MG63 (cell line): ENCODE measurements around the gene P2RX7. TPM values are rescaled to one million over a fixed set of nuclear protein-coding genes. Genes with fewer than 3 reads are reported as not detected.

Experiments
- DNase-seq: peaks from one replicate; pipeline ENCODE4 v3.0.0-alpha.2; 2020
- H3K27me3 ChIP-seq: fragments of 250-450 bp; sonication (Bioruptor Pico); 2 replicates; pipeline ENCODE4 v1.5.1; 2020; ENCODE audit warnings: mild to moderate bottlenecking, moderate library complexity
- H3K36me3 ChIP-seq: fragments of 250-450 bp; sonication (Bioruptor Pico); 2 replicates; pipeline ENCODE4 v1.5.1; 2020; ENCODE audit warnings: mild to moderate bottlenecking, moderate library complexity
- H3K4me3 ChIP-seq: fragments of 250-450 bp; sonication (Bioruptor Pico); 2 replicates; pipeline ENCODE4 v1.5.1; 2020; ENCODE audit warnings: mild to moderate bottlenecking, moderate library complexity
- H3K9me3 ChIP-seq: fragments of 250-450 bp; sonication (Bioruptor Pico); 2 replicates; pipeline ENCODE4 v1.5.1; 2020; ENCODE audit warnings: mild to moderate bottlenecking, moderate library complexity
- total RNA-seq: library from RNA; depleted of rRNA; stranded (reverse); fragments of >200 nt; shearing (Covaris generic); gene quantifications from 2 replicates; pipeline ENCODE4 v1.2.3, GENCODE V29; 2014; ENCODE audit warnings: low replicate concordance; rRNA removed

P2RX7 gene
- 2.0 and 3.3 TPM in 2 replicates for total RNA-seq

DNA sequence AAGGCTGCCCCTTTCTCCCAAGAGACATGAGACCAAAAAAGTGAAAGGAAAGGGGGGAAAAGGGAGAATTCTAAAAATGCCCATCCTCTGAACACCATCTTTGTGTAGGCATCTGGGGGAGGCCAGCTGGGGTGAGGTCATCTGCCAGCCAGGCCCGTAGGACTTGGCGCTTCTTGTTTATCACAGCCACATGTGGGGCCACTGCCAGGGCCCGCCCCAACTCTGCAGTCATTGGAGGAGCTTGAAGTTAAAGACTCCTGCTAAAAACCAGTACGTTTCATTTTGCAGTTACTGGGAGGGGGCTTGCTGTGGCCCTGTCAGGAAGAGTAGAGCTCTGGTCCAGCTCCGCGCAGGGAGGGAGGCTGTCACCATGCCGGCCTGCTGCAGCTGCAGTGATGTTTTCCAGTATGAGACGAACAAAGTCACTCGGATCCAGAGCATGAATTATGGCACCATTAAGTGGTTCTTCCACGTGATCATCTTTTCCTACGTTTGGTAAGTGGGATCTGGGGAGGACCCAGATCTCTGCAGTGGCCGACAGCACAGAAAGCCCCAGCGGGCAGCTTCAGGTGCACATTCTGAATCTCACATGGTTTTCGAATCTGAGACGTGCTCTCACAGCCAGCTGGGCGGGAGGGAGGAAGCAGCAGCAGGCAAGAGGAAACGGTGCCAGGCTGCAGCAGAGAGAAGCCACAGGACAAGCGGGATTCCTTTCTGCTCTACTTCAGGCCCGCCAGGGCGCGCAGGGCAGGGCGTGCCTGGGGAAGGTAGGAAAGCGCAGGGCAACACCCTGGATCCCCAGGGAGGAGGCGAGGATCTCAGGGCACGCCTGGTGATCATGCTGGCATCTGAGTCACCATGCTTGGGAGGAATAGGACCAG is at the start of gene P2RX7:
Gene P2RX7 (plus strand): TSS at position 276 of the 881 bp plus-strand sequence. CDS start 95 bp downstream, at position 371.
- Histone ChIP-seq H3K36me3 (no peaks in the 10 kb centered on the region), H3K27me3 (no peaks in the 10 kb centered on the region), H3K4me3 (peak within 1 kb of the TSS; percentile 54), H3K9me3 (no peaks in the 10 kb centered on the region)
- peak; percentile 93 for DNase-seq

DNA sequence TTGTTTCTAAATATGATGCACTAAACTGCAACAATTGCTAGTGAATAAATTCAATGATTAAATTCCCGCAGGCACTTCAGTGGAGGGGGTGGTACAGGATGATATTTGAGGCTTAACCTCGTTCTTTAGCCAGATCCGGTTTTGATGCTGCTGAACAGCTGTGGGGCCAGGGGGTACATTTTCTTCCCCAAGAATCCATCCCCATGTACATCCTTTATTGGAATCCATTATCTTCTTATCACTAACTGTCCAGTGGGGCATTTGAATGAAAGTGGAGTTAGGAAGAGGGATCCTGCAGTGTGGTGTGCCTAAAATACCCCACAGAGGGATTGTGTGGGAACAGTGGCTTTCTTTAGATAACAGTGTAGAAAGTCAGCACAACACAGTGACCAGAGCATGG is 48.4 kb upstream of the P2RX7 start:
- H3K27me3 ChIP-seq, result no peaks in the 10 kb centered on the region
- no peaks in the 10 kb centered on the region for H3K36me3 ChIP-seq
- H3K9me3 ChIP-seq, result no peaks in the 10 kb centered on the region
- DNase-seq, result no peak
- H3K4me3 ChIP-seq, result no peak overlapping the region

DNA sequence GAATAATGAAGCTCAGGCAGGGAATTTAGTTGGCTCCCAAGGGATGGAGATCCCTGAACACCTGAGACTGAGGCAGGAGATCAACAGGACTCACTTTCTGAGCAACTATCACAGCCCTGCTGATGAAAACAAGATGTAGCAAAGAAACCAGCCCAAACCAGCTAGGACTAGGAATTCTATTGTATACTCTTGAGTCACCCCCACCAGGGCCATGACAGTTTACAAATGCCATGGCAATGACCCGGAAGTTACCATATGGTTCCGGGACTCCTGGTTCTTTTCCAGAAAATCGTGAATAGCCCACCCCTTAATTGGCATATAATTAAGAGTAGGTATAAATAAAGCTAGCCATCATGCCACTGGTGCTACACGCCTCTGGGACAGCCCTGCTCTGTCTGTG is 47.6 kb upstream of the P2RX7 start:
- H3K9me3 ChIP-seq, result no peaks in the 10 kb centered on the region
- H3K27me3 ChIP-seq, result no peaks in the 10 kb centered on the region
- no peak for DNase-seq
- no peak overlapping the region for H3K4me3 ChIP-seq
- no peaks in the 10 kb centered on the region for H3K36me3 ChIP-seq

DNA sequence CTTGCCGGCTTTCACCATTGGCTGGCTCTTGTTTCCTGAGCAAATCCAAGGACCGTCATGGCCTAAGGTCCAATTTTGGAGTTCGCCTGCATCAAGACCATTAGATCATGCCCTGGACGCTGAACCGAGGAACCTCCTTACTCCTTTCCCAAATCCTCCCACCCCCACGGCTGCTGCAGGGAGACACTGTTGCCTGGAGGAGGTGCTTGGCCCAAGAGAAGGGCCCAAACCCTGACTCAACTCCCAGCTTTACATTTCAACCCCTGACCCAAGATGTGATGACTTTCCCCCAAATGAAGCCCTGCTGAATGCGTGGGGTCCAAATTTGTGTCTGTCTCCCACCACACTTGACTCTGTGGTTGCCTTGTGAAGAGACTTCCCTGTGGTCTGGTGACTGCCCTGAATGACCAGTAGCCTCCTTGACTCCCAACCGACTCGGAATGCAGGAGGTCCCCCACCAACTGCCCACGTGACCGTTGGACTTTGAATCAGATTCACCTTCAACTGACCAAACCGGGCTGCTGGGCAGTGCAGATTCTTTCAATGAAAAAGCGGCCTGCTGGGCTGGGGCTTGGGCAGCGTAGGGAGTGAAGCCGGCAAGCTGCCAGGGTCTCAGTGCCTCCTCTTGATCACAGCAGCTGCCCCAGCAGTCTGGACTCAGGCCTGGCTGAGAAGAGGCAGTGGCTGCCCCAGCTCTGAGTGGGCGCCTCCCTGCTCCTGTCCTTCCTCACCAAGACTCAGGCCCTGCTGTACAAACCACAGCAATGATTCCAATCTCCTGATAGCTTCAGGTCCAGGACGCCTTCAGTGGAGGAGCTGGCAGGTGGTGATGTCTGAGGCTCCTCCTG is 46.9 kb upstream of the P2RX7 start:
- Histone ChIP-seq H3K4me3 (no peak overlapping the region), H3K9me3 (no peaks in the 10 kb centered on the region), H3K27me3 (no peaks in the 10 kb centered on the region), H3K36me3 (no peaks in the 10 kb centered on the region)
- DNase-seq, result no peak

DNA sequence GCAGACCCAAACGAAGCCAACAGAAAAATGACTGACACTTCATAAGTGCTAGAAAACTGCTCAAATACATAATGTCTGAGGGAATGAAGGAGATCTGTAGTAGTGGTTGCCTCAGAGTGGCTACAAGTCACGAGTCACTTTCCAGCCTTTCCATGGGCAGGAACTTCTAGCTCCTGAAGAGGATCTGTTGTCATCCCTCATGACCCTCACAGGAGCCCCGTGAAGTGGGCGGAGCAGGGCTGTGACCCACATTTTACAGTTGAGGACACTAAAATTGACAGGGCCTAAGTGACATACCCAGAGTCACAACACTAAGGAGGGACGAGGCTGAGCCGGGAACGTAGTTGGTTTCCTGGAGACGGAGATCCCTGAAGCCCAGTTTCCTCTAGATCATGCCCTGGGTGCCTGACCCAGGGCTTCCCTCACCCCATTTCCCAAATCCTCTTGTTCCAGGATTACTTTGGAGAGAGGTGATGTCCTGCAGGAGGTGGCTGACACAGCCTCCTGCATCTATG is 45.8 kb upstream of the P2RX7 start:
- no peak for DNase-seq

DNA sequence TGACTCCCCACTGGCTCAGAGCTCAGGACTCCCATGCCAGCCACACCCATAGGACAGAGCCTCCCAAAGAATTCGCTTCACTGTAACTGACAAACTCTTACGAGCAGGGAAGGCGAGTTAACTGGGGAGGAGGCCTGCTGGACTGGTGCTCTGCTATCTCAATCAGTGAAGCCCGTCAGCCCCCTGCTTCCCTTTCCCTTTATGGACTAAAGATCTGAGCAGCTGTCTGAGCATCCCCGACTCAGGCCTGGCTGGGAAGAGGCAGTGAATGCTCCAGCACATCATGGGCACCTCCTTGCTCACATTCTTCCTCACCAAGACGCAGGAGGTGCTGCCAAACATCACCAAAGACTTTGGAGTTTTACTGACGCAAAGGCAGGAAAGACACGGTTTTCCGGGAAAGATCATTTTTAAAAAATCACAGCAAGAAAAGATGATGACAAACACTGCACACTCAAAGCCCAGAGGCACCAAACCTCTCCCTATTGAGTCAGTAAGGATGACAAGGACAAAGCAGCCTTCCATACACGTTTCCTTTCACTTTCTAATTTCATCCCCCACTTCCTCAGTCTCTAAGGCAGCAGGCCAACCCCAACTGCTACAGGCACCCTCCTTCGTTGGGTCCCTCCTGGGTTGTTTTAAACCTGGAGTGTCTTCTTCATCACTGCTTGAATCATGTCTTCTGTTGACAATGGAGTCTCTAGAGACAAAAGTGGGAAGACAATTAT is 45.0 kb upstream of the P2RX7 start:
- H3K27me3 ChIP-seq, result no peaks in the 10 kb centered on the region
- H3K9me3 ChIP-seq, result no peaks in the 10 kb centered on the region
- no peaks in the 10 kb centered on the region for H3K36me3 ChIP-seq
- no peak for DNase-seq
- no peak overlapping the region for H3K4me3 ChIP-seq

More for the DNA sequence above, 45.8 kb upstream of the P2RX7 start:
- Histone ChIP-seq H3K4me3 (no peak overlapping the region), H3K9me3 (no peaks in the 10 kb centered on the region), H3K36me3 (no peaks in the 10 kb centered on the region), H3K27me3 (no peaks in the 10 kb centered on the region)

DNA sequence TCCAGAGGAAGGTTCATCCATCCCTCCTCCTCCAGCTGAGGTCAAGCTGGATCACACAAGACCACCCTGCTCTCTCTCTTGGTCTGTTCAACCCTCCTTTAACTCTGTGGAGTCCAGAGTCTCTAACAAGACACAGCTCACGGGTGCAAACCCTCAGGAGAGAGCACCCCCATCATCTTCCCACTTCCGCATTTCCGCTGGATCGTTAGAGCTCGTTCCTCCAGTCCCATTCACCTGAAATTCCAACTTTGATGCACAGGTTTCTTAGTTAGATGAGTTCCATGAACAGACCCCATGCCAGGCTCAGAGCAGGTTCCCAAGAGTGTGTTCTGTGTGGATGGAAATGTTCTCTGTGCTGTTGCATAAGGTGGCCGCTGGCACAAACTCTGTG is 44.5 kb upstream of the P2RX7 start:
- no peak overlapping the region for H3K4me3 ChIP-seq
- no peaks in the 10 kb centered on the region for H3K36me3 ChIP-seq

DNA sequence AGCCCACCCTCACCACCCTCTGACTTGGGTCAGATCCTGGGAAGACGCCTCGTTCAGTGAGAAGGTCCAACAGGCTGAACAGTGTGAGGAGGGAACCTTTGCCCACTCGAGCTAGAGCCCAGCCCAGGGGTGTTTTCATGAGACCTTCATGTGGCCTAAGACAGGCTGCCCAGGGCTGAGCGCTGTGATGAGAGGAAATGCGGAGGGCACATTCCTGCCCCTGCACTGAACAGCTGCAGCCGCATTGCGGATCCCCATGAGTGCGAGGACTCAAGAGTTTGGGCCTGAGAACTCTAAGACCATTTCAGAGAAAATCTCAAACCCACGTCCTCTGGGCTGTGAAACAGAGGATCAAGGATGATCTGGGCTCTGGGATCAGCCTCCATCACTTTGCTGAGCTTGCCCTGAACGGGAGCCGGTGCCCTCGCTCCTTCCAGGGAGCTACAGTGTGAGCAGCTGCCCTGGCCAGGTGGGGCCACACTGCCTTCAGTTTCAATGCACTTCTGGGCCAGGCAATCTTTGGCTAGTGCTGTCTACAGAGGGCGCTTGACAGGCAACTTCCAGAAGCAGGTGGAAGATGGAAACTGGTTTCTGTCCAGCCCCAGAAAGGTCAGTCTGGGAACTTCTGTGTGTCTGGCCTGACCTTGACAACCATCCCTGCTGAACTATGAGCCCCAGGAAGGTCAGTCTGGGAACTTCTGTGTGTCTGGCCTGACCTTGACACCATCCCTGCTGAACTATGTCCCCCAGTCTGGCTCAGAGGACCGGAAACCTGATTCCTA is 43.5 kb upstream of the P2RX7 start:
- Histone ChIP-seq H3K36me3 (no peaks in the 10 kb centered on the region), H3K4me3 (no peak overlapping the region), H3K9me3 (no peaks in the 10 kb centered on the region), H3K27me3 (no peaks in the 10 kb centered on the region)
- DNase-seq, result no peak

More for the DNA sequence above, 44.5 kb upstream of the P2RX7 start:
- Histone ChIP-seq H3K27me3 (no peaks in the 10 kb centered on the region), H3K9me3 (no peaks in the 10 kb centered on the region)
- DNase-seq, result no peak

DNA sequence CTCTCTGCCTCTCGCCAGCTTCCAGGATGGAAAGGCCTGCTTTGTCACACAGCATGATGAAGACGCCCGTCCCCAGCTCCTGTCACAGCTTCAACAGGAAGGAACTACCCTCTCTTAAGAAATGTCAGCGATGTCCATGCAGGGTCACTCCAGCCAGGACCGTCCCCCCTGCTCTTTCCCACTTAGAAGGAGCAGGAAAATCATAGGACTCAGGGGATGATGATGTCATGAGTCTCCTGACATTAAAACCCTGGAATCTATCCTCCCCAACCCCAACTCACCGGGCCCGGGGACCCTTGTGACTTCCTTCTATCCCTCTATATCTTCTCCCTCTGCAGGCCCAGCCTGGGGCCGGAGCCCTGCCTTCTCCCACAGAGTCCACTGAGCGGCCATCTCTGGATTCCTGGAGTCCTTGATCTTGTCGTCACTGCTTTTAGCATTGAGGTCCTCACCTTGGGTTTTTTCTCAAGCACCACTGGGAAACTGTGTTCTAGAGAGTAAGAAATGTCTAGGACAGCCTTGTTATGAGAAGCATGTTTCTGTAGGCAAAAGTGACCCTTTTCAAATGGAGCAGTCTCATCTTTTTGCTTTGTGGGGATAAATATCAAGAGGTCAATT is 42.8 kb upstream of the P2RX7 start:
- H3K9me3 ChIP-seq, result no peaks in the 10 kb centered on the region
- no peaks in the 10 kb centered on the region for H3K36me3 ChIP-seq
- H3K27me3 ChIP-seq, result no peaks in the 10 kb centered on the region
- no peak for DNase-seq
- no peak overlapping the region for H3K4me3 ChIP-seq

DNA sequence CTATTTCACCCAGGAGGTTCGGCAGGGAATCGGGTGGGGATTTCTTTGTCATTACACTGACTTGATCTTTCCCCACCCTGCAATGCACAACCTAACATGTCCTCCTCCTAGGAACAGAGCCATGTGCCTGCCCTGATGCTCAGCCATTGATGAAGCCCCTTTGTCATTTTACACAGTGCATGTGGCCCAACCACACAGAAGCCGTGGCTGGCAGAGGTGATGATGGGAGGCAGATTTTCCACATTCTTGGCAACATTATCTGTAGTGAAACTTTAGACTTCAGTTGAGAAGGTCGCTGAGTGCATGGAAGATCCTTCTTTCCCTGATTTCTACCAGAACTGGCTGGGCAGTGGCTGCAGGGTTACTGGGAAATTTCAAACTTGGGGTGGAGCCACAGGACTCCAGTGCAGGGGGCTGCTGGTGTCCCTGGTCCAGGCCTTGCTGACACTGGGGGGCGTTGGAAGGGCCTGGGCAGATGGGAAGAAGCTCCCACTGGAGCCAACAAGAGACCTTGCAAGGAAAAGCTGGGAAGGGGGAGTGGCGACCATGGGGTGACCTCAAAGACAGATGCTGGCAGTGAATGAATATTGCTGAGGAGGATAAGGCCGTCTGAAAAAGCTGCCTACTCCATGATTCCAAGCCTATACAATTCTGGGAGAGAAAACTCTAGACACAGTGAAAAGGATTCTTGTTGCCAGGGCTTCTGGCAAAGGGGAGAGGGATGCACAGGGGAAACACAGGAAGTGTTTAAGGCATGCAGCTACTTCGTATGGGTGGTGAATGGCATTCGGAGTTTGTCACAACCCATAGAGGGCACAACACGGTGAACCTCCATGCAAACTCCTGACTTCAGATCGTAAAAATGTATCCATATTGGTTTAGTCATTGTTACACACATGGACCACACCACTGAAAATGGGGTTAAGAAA is 41.8 kb upstream of the P2RX7 start:
- no peaks in the 10 kb centered on the region for H3K27me3 ChIP-seq
- no peak for DNase-seq
- H3K4me3 ChIP-seq, result no peak overlapping the region
- no peaks in the 10 kb centered on the region for H3K9me3 ChIP-seq
- no peaks in the 10 kb centered on the region for H3K36me3 ChIP-seq

DNA sequence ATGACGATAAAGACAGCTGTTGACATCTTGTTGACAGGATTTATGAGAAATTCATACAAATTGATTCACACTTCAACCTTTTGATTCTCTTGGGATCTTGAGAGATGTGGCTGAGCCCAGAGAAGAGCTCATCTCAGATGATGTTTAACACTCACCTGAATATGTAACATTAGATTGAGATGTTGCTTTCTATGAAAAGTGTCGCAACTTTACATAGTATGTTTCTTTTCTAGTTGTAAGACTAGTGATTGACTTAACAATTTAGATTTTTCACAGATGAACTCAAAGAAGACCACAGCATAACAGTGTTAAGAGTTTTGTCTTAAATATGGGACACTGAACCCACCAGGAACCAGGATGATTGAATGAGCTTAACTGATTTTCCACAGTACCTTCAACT is 40.6 kb upstream of the P2RX7 start:
- H3K4me3 ChIP-seq, result no peak overlapping the region
- no peak for DNase-seq

DNA sequence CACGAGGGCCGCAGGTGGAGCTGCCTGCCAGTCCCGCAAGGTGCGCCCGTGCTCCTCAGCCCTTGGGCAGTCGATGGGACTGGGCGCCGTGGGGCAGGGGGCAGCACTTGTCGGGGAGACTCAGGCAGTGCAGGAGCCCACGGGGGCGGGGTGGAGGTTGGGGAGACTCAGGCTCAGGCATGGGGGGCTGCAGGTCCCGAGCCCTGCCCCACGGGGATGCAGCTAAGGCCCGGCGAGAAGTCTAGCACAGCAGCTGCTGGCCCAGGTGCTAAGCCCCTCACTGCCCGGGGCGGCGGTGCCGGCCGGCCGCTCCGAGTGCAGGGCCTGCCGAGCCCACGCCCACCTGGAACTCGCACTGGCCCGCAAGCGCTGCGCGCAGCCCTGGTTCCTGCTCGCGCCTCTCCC is 39.2 kb upstream of the P2RX7 start:
- H3K27me3 ChIP-seq, result no peaks in the 10 kb centered on the region
- no peaks in the 10 kb centered on the region for H3K9me3 ChIP-seq
- H3K4me3 ChIP-seq, result no peak overlapping the region
- DNase-seq, result no peak
- H3K36me3 ChIP-seq, result no peaks in the 10 kb centered on the region

More for the DNA sequence above, 40.6 kb upstream of the P2RX7 start:
- no peaks in the 10 kb centered on the region for H3K9me3 ChIP-seq
- no peaks in the 10 kb centered on the region for H3K36me3 ChIP-seq
- no peaks in the 10 kb centered on the region for H3K27me3 ChIP-seq

DNA sequence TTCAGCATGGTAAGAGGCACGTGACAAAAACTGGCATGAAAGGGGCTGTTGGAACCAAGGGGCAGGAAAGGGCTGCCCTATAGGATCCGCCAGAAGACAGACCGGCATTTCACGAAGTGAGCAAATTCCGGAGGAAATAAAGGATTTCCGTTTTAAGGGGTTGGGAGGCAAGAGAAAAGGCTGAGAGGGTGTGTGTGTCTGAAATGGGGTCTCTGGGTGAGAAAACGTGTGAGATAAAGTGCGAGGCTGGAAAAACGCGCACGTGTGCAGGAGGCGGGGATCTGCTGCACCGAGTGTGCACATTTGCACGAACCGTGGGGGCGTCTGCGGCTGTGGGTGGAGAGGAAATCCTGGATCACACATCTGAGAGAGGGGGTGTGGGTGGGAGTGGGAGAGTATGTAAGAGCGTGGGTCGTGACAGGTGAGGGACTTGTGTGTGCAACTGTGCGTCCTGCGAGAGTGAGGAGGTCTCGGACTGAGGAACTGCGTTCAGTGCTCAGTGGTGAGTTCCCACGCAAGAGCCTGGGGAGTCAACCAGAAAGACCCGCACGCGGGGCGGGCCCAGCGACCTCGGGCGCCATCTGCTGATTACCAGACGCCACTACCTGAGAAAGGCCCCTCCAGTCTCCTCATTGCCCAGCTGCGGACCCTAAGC is 37.0 kb upstream of the P2RX7 start:
- Histone ChIP-seq H3K27me3 (no peaks in the 10 kb centered on the region), H3K36me3 (no peaks in the 10 kb centered on the region), H3K4me3 (peak overlapping the region; percentile 46), H3K9me3 (peaks cover 5% of the 10 kb centered on the region)
- peak; percentile 63 for DNase-seq

DNA sequence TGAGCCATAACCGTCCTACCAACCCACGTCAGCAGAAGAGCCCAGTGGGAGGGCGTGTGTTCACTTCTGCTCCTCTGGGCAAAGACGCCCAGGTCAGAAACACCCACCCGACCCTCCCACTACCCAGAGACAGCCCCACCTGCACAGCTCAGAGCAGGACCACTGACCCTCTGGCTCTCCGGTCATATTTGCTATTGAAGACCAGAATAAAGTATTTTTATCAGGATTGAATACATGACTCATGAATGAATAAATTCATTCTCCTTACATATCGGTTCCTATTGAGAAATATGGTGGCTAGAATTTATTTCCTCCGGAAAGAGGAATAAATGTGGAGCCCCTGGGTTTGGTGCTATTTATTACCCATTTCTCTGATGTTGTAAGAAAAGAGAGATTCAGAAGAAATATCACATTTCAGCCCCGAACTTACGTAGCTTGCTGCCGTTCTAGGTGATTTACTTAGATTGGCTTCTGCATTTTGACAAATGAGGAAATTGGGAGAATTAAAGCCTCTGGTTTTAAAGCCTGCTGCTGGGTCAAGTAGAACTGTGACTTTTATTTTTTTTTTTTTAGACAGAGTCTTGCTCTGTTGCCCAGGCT is 36.4 kb upstream of the P2RX7 start:
- Histone ChIP-seq H3K36me3 (no peaks in the 10 kb centered on the region), H3K27me3 (no peaks in the 10 kb centered on the region), H3K9me3 (peaks cover 5% of the 10 kb centered on the region), H3K4me3 (peak overlapping the region; percentile 46)
- DNase-seq, result no peak
